ENCODE data around the gene CHMP5. TPM values are rescaled to one million over a fixed set of nuclear protein-coding genes. Genes with fewer than 3 reads are reported as not detected.

CHMP5 gene
- total RNA-seq, 2 experiments from 2014 or later, result 17.4 to 18.6 TPM

- no peak overlapping the region for H3K4me3 Mint-ChIP-seq
- Histone ChIP-seq H3K4me3 (ENCODE audit: low read length) (no peak overlapping the region), H3K9me3 (ENCODE audit: control insufficient read depth in 1 of 2, insufficient read depth in 1 of 2, low read length in 2 of 2) (no peaks in the 10 kb centered on the region), H3K27ac (ENCODE audit: low read depth in 1 of 2, low read length in 2 of 2) (no peak overlapping the region), H3K4me1 (ENCODE audit: insufficient read depth, low read length) (peaks cover 15% of the 10 kb centered on the region), H3K36me3 (ENCODE audit: insufficient read depth, low read length) (peaks cover 80% of the 10 kb centered on the region), H3K27me3 (ENCODE audit: control insufficient read depth in 1 of 2, insufficient read depth in 2 of 2, low read length in 2 of 2) (no peaks in the 10 kb centered on the region)
- TF ChIP-seq CTCF (IDR thresholded peaks at IDR 0.05), result no peak
- intact Hi-C loops (cut with DNase I, micrococcal nuclease), result no loop called here
- ChIA-PET POLR2A (no interaction called here), CTCF (no interaction called here)
- ATAC-seq (ENCODE audit: poor library complexity) (no peak), DNase-seq (no peak)
- H3K27me3 Mint-ChIP-seq, result no peaks in the 10 kb centered on the region
- H3K9me3 Mint-ChIP-seq, result no peaks in the 10 kb centered on the region
- peaks cover 81% of the 10 kb centered on the region for H3K36me3 Mint-ChIP-seq (ENCODE audit: low read depth)
- H3K27ac Mint-ChIP-seq, result no peak overlapping the region
- H3K4me1 Mint-ChIP-seq (ENCODE audit: low read depth), result peaks cover 49% of the 10 kb centered on the region
Observed at GRCh38 chr9:33270146-33270545, 5.3 kb downstream of the CHMP5 start.

- Histone ChIP-seq H3K27me3 (ENCODE audit: control insufficient read depth in 1 of 2, insufficient read depth in 2 of 2, low read length in 2 of 2) (no peaks in the 10 kb centered on the region), H3K36me3 (ENCODE audit: insufficient read depth, low read length) (peaks cover 90% of the 10 kb centered on the region), H3K9me3 (ENCODE audit: control insufficient read depth in 1 of 2, insufficient read depth in 1 of 2, low read length in 2 of 2) (no peaks in the 10 kb centered on the region), H3K4me3 (ENCODE audit: low read length) (no peak overlapping the region), H3K4me1 (ENCODE audit: insufficient read depth, low read length) (no peaks in the 10 kb centered on the region), H3K27ac (ENCODE audit: low read depth in 1 of 2, low read length in 2 of 2) (no peak overlapping the region)
- Mint-ChIP-seq H3K4me1 (ENCODE audit: low read depth) (peaks cover 32% of the 10 kb centered on the region), H3K4me3 (no peak overlapping the region), H3K27ac (peak overlapping the region; percentile 14), H3K36me3 (ENCODE audit: low read depth) (peaks cover 87% of the 10 kb centered on the region), H3K27me3 (no peaks in the 10 kb centered on the region), H3K9me3 (no peaks in the 10 kb centered on the region)
- ATAC-seq (ENCODE audit: poor library complexity) (no peak), DNase-seq (no peak)
- CTCF ChIA-PET, result interaction anchor here (0.7 kb wide), 1 partner anchor 18 kb away, joined by 3 read pairs; the partner anchor contains the start of gene NFX1
- POLR2A ChIA-PET, result interaction anchor here (1.2 kb wide), 1 partner anchor 127 kb away, joined by 3 read pairs; no protein-coding TSS in a partner anchor
- intact Hi-C loops (cut with DNase I, micrococcal nuclease), result no loop called here
- TF ChIP-seq CTCF (IDR thresholded peaks at IDR 0.05), result no peak
Observed at GRCh38 chr9:33272061-33272460, 7.2 kb downstream of the CHMP5 start.

GRCh38 chr9:33273266-33273971, 8.6 kb downstream of the CHMP5 start:
- Histone ChIP-seq H3K36me3 (ENCODE audit: insufficient read depth, low read length) (peaks cover 90% of the 10 kb centered on the region), H3K27ac (ENCODE audit: low read depth in 1 of 2, low read length in 2 of 2) (no peak overlapping the region), H3K4me1 (ENCODE audit: insufficient read depth, low read length) (no peaks in the 10 kb centered on the region), H3K9me3 (ENCODE audit: control insufficient read depth in 1 of 2, insufficient read depth in 1 of 2, low read length in 2 of 2) (no peaks in the 10 kb centered on the region), H3K4me3 (ENCODE audit: low read length) (no peak overlapping the region), H3K27me3 (ENCODE audit: control insufficient read depth in 1 of 2, insufficient read depth in 2 of 2, low read length in 2 of 2) (no peaks in the 10 kb centered on the region)
- ChIA-PET POLR2A (interaction anchor here (0.6 to 2.2 kb wide), 6 partner anchors 9 to 131 kb away, joined by 3 to 11 read pairs (median 4); partner anchors contain the start of genes BAG1, CHMP5 and NFX1), CTCF (interaction anchor here (1.9 kb wide), 1 partner anchor 13 kb away, joined by 8 read pairs; no protein-coding TSS in a partner anchor)
- ATAC-seq (ENCODE audit: poor library complexity) (no peak), DNase-seq (no peak)
- Mint-ChIP-seq H3K27ac (no peak overlapping the region), H3K4me3 (no peak overlapping the region), H3K27me3 (no peaks in the 10 kb centered on the region), H3K36me3 (ENCODE audit: low read depth) (peaks cover 87% of the 10 kb centered on the region), H3K9me3 (no peaks in the 10 kb centered on the region), H3K4me1 (ENCODE audit: low read depth) (peaks cover 18% of the 10 kb centered on the region)
- intact Hi-C loops (cut with DNase I, micrococcal nuclease), result no loop called here
- no peak for TF ChIP-seq CTCF (IDR thresholded peaks at IDR 0.05)

Data from CD4-positive, alpha-beta T cell (primary cell).